ENCODE results near the gene WWOX. TPM values are rescaled to one million over a fixed set of nuclear protein-coding genes. Genes with fewer than 3 reads are reported as not detected.

WWOX gene
- total RNA-seq, 1 donor = 8.2 TPM

GRCh38 chr16:78805556-78805955, 706.1 kb downstream of the WWOX start:
- H3K4me3 ChIP-seq (ENCODE audit: low read depth, low read length) = no peak overlapping the region
- no peak for DNase-seq (ENCODE audit: low read depth)
- TF ChIP-seq, protein P1, sequence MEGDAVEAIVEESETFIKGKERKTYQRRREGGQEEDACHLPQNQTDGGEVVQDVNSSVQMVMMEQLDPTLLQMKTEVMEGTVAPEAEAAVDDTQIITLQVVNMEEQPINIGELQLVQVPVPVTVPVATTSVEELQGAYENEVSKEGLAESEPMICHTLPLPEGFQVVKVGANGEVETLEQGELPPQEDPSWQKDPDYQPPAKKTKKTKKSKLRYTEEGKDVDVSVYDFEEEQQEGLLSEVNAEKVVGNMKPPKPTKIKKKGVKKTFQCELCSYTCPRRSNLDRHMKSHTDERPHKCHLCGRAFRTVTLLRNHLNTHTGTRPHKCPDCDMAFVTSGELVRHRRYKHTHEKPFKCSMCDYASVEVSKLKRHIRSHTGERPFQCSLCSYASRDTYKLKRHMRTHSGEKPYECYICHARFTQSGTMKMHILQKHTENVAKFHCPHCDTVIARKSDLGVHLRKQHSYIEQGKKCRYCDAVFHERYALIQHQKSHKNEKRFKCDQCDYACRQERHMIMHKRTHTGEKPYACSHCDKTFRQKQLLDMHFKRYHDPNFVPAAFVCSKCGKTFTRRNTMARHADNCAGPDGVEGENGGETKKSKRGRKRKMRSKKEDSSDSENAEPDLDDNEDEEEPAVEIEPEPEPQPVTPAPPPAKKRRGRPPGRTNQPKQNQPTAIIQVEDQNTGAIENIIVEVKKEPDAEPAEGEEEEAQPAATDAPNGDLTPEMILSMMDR (IDR thresholded peaks at IDR 0.05; ENCODE audit: insufficient read depth, low read depth, low read length) = no peak

DNA sequence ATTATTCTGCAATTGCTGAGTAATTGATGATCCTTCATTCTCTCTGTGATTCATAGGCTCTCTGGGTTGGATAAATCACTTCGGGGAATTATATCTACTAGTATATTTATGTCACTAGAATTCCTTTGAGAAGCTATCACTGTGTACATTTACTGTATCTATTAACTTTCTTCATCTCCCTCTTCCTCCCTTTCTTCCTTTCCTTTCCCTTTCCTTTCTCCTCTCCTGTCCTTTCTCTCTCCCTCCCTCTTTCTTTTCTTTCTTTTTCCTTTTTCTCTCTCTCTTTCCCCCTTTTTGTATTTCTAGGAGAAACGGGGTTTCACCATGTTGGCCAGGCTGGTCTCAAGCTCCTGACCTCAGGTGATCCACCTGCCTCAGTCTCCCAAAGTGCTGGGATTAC, 711.8 kb downstream of the WWOX start:
- no peak for DNase-seq (ENCODE audit: low read depth)
- TF ChIP-seq, protein P1 (IDR thresholded peaks at IDR 0.05; ENCODE audit: insufficient read depth, low read depth, low read length) = no peak
- H3K4me3 ChIP-seq (ENCODE audit: low read depth, low read length) = no peak overlapping the region

DNA sequence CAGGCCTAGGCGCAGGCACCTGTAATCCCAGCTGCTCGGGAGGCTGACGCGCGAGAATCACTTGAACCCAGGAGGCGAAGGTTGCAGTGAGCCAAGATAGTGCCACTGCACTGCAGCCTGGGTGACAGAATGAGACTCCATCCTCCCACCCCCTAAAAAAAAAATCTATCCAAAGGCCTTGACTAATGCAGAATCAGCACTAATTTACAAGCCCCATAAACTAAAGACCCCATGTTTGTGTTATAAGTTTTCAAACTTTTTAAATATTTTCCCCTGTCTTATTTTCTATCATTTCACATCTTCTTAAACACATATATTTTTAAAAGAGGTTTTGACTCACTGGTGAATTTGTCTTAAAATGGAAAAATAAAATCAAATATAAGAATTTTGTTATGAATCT, 713.1 kb downstream of the WWOX start:
- no peak for DNase-seq (ENCODE audit: low read depth)
- TF ChIP-seq, protein P1 (IDR thresholded peaks at IDR 0.05; ENCODE audit: insufficient read depth, low read depth, low read length) = no peak
- H3K4me3 ChIP-seq (ENCODE audit: low read depth, low read length) = no peak overlapping the region

- no peak overlapping the region for H3K4me3 ChIP-seq (ENCODE audit: low read depth, low read length)
- TF ChIP-seq, protein P1 (IDR thresholded peaks at IDR 0.05; ENCODE audit: insufficient read depth, low read depth, low read length) = no peak
- DNase-seq (ENCODE audit: low read depth) = no peak
Observed at GRCh38 chr16:78813661-78814311, 714.3 kb downstream of the WWOX start.

- TF ChIP-seq, protein P1 (IDR thresholded peaks at IDR 0.05; ENCODE audit: insufficient read depth, low read depth, low read length) = no peak
- no peak overlapping the region for H3K4me3 ChIP-seq (ENCODE audit: low read depth, low read length)
- DNase-seq (ENCODE audit: low read depth) = no peak
Observed at GRCh38 chr16:78815713-78816112, 716.3 kb downstream of the WWOX start.

- no peak overlapping the region for H3K4me3 ChIP-seq (ENCODE audit: low read depth, low read length)
- TF ChIP-seq, protein P1 (IDR thresholded peaks at IDR 0.05; ENCODE audit: insufficient read depth, low read depth, low read length) = no peak
- DNase-seq (ENCODE audit: low read depth) = peak; percentile 93
Observed at GRCh38 chr16:78816499-78817195, 717.2 kb downstream of the WWOX start.
